GM18907 (cell line): ENCODE data around the gene TRIM13.
"Not testable (repeated sequence)": the region's sequence is repeated elsewhere in the genome, so short reads cannot be mapped to it uniquely, and the experiment has no call there.

Source experiments
- ATAC-seq: cut with Tn5 transposase; IDR thresholded peaks from one replicate; pipeline ENCODE4 v1.9.1; 2021; ENCODE audit warnings: mild to moderate bottlenecking, moderate library complexity; ENCODE audit not compliant: unreplicated experiment

The TRIM13 gene, protein sequence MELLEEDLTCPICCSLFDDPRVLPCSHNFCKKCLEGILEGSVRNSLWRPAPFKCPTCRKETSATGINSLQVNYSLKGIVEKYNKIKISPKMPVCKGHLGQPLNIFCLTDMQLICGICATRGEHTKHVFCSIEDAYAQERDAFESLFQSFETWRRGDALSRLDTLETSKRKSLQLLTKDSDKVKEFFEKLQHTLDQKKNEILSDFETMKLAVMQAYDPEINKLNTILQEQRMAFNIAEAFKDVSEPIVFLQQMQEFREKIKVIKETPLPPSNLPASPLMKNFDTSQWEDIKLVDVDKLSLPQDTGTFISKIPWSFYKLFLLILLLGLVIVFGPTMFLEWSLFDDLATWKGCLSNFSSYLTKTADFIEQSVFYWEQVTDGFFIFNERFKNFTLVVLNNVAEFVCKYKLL

GRCh38 chr13:49996951-49997895 lies at the start of gene TRIM13:
Gene TRIM13 (plus strand): TSS chr13:49997042. CDS start chr13:50011941, 14,899 bp downstream.
- ATAC-seq, result peak; percentile 77

DNA sequence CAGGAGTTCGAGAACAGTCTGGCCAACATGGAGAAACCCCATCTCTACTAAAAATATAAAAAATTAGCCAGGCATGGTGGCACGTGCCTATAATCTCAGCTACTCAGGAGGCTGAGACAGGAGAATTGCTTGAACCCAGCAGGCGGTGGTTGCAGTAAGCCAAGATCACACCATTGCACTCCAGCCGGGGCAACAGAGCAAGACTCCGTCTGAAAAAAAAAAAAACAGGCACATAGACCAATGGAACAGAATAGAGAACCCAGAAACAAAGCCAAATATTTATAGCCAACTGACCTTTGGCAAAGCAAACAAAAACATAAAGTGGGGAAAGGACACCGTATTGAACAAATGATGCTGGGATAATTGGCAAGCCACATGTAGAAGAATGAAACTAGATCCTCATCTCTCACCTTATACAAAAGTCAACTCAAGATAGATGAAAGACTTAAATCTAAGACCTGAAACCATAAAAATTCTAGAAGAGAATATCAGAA lies 48.0 kb upstream of the TRIM13 start:
- not testable (repeated sequence) for ATAC-seq

DNA sequence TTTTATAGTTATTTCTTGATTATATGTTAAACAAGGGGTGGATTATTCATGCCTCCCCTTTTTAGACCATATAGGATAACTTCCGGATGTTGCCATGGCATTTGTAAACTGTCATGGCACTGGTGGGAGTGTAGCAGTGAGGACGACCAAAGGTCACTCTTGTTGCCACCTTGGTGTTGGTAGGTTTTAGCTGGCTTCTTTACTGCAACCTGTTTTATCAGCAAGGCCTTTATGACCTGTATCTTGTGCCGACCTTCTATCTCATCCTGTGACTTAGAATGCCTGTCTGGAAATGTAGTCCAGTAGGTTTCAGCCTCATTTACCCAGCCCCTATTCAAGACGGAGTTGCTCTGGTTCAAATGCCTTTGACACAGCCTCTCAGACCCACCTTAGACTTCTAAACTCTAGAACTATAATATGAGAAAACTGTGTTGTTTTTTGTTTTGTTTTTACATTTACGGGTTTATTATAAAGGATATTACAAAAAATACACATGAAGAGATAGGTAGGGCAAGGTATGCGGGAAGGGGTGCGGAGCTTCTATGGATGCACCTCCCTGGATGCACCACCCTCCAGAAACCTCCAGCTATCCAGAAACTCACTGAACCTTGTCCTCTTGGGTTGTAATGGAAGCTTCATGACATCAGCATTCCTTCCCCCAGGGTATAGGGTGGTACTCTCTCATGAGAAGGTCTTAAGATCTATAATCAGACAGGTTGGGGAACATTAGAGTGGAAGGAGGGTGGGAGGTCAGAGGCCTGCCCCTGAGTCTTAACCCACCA lies 44.9 kb upstream of the TRIM13 start:
- no peak for ATAC-seq

DNA sequence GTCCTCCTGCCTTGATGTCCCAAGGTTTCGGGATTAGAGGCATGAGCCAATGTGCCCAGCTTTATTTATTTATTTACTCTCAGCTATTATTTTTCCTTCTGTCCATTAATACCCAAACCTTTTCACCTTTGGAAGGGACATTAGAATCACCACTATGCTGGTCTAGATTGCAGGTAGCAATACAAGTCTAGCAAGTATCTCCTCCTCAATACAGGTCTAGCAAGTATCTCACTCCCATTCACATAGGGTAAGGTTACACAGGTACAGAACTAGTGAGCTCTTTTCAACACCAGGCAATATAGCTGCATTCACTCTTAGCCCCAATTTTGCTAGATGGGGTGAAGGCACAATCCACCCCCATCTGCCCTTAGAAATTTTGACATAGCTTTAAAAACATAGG lies 43.3 kb upstream of the TRIM13 start:
- ATAC-seq, result no peak

DNA sequence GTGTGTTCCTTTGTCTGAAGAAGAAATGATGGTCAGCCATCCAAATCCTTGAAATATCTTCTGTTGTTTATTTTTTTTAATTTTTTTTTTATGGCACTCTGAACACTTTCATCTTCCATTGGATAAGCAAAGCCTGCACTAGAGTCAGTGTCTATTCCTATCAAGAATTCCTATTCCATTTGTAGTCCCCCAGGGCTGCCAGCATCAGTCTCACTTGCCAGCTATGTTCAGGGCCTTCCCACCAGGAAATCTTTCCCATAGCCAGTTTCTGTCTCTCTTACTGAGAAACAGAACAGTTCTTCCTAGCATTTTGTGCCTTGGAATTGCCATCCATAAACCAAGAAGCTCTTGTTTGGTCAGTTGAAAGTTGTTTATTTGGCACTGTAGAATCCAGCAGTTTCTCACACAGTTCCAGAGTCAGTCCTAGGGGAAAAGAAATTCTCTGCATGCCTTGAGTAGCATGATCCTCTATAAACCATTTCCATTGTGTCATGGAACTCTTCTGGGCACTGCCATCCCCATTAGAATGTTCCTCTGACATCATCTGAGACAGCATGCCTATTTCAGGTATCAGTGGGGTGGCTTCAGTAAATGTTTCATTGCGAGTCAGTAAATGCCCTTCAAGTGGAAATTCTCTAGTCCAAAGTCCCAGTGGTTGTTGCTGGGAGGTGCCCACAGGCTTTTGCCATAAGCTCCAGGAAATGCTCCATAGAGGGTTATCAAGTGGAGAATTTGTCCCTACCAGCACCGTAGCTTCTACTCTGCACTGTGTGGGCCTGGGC lies 42.0 kb upstream of the TRIM13 start:
- no peak for ATAC-seq

DNA sequence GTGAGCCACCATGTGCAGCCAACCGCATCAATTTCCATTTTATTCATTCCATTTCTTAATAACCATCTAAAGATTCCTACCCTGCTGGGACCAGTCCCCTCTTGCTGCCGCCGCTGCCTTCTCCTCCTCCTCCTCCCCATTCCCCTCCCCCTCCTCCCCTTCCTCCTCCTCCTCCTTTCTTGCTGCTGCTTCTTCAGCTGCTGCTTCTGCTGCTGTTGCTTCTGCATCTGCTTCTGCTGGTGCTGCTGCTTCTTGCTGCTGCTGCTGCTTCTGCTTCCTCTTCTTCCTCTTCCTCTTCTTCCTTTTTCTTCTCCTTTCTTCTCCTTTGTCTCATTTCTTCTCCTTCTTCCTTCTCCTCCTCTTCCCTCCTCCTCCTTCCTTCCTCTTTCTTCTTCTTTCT lies 40.7 kb upstream of the TRIM13 start:
- ATAC-seq, result no peak

DNA sequence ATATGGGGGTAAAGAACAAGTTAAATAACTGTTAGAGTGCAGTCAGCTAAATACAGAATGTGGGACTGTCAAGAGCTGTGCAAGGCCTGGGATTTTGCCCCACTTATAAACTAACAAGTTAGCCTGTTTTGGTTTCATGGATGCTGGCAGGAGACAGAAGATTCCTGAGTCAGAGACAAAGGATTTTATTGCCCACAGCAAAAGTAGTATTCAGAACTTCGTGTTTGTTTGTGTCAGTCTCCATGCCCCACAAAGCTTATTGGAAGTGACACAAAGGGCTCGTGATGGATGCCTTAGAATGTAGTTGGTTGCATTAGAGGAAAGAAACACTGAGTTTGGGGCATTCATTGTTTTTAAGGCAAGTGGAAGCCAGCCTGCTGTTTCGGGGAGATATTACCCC lies 38.5 kb upstream of the TRIM13 start:
- no peak for ATAC-seq

- no peak for ATAC-seq
Measured at GRCh38 chr13:49967456-49967855, 29.4 kb upstream of the TRIM13 start.

- ATAC-seq, result no peak
Measured at GRCh38 chr13:49972709-49973108, 24.1 kb upstream of the TRIM13 start.

- no peak for ATAC-seq
Measured at GRCh38 chr13:49975826-49976225, 21.0 kb upstream of the TRIM13 start.

- peak; percentile 69 for ATAC-seq
Measured at GRCh38 chr13:49976314-49977258, 20.3 kb upstream of the TRIM13 start.

GRCh38 chr13:49977992-49978391 lies 18.9 kb upstream of the TRIM13 start:
- ATAC-seq, result no peak

- ATAC-seq, result no peak
Measured at GRCh38 chr13:49980266-49980665, 16.6 kb upstream of the TRIM13 start.

DNA sequence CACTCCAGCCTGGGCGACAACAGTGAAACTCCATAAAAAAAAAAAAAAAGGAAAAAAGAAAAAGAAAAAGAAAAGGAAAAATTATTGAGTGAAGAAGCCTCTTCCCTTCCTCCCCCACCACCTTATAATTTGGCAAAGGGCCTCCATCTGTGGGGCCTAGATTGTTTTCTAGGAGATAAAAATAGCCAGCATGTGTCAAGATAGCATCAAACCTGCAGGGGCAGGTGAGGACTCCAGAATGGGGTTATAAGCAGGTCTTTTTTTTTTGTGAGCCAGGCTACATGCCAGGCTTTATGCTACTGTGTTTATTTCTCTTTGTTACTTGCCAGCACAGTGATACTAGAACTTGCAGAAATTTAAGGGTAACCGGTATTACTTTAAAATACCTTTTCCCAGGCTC lies 11.7 kb upstream of the TRIM13 start:
- no peak for ATAC-seq

DNA sequence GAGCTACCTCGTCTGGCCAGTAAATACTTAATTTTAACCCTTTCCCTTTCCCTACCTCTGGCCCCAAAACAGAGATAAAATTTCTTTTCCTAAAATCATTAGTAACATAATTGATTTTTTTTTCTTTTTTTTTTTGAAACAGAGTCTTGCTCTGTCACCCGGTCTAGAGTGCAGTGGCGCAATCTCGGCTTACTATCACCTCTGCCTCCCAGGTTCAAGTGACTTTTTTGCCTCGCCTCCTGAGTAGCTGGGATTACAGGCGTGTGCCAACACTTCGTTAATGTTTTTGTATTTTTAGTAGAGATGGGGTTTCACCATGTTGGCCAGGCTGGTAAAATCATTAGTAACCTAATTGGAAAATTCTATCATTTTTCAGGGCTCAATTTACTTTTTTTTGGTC lies 10.4 kb upstream of the TRIM13 start:
- ATAC-seq, result no peak

DNA sequence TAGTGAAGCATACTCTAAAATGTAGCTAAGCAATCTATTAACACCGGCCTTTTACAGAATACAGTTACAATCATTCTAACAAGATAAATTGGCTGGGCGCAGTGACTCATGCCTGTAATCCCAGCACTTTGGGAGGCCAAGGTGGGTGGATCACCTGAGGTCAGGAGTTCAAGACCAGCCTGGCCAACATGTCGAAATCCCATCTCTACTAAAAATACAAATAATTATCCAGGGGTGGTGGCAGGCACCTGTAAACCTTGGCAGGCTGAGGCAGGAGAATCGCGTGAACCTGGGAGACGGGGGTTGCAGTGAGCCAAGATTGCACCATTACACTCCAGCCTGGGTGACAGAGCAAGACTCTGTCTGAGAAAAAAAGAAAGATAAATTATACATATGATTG lies 6.2 kb upstream of the TRIM13 start:
- ATAC-seq, result not testable (repeated sequence)

DNA sequence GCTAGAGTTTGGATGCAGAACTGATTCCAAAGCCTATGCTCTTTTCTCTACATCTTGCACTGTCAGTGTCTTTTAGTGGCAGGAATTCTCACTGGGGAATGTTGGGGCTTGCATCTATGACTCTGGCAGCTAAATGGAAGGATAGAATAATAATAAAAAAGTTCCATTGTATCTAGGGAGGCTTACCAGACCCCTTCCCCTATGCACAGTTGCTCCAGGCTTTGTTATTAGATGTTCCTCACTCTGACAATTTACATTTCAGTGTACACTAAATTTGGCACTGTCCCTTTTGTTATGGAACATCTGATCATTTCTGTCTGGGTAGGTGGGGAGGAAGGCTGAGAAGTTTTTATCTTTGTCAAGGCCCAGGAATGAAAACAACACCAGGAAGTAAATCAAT lies 3.7 kb upstream of the TRIM13 start:
- ATAC-seq, result no peak

- ATAC-seq, result no peak
Measured at GRCh38 chr13:49993666-49994065, 3.2 kb upstream of the TRIM13 start.

- ATAC-seq, result no peak
Measured at GRCh38 chr13:49995625-49996101, 1.2 kb upstream of the TRIM13 start.
